ENCODE measurements around the gene TCF15. TPM values are rescaled to one million over a fixed set of nuclear protein-coding genes. Genes with fewer than 3 reads are reported as not detected.

The TCF15 gene
- total and polyA plus RNA-seq, 2 experiments from 2014 or later, result 3.8 to 4.0 TPM

DNA sequence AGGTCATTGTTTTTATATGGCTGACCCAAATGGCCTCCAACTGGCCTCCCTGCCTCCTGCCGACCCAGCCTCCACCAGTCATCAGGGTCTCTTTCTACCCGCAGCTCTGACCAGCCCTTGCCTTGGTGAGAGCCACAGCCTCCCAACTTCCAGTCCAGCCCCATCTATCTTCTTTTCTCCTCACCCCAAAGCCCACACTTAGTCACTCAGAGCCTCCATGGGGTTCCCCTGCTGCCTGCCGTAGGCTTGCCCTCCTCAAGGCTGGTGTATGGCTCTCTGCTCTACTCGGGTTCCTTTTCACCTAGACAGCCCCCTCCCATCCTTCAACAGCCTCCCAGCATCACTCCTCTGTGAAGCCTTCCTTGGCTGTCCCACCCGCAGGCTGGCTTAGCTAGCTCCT, 18.2 kb downstream of the TCF15 start:
- no peaks in the 10 kb centered on the region for H3K36me3 Mint-ChIP-seq (ENCODE audit: low read depth)
- no peak for ATAC-seq

More for the DNA sequence above, 18.2 kb downstream of the TCF15 start:
- no peak overlapping the region for H3K4me2 ChIP-seq
- H3K27me3 ChIP-seq (ENCODE audit: insufficient read depth), result no peaks in the 10 kb centered on the region
- Mint-ChIP-seq H3K27ac (no peak overlapping the region), H3K4me3 (no peak overlapping the region), H3K9me3 (no peaks in the 10 kb centered on the region), H3K4me1 (peaks cover 8% of the 10 kb centered on the region), H3K27me3 (ENCODE audit: insufficient read depth, low read depth, poor library complexity) (peaks cover 5% of the 10 kb centered on the region)
- no peaks in the 10 kb centered on the region for H3K79me2 ChIP-seq (replicated peaks; ENCODE audit: insufficient read depth)
- H3F3A ChIP-seq (replicated peaks; ENCODE audit: low read depth), result no peaks in the 10 kb centered on the region
- peaks cover 7% of the 10 kb centered on the region; the same call in 1 of the 2 replicates for H3K4me1 ChIP-seq (ENCODE audit: insufficient read depth)
- no peak overlapping the region for H3K4me3 ChIP-seq
- no peaks in the 10 kb centered on the region for H3K36me3 ChIP-seq (ENCODE audit: insufficient read depth)
- no peaks in the 10 kb centered on the region for H3K9me2 ChIP-seq (ENCODE audit: insufficient read depth)
- DNase-seq (ENCODE audit: low spot score), result no peak
- no peaks in the 10 kb centered on the region for H4K20me1 ChIP-seq (replicated peaks; ENCODE audit: insufficient read depth)
- H2AFZ ChIP-seq, result no peak overlapping the region
- TF ChIP-seq ZNF114 (CRISPR knock-in tag; IDR thresholded peaks at IDR 0.05) (no peak), NANOG (IDR thresholded peaks at IDR 0.05; ENCODE audit: borderline replicate concordance) (no peak), JUNB (IDR thresholded peaks at IDR 0.05; ENCODE audit: unreplicated experiment) (no peak), EZH2 (IDR thresholded peaks at IDR 0.05; ENCODE audit: low read depth, unreplicated experiment) (no peak), CREB1 (CRISPR knock-in tag; IDR thresholded peaks at IDR 0.05; ENCODE audit: low read depth) (no peak), ZNF331 (CRISPR knock-in tag; IDR thresholded peaks at IDR 0.05; ENCODE audit: low read depth) (no peak), STAT1 (IDR thresholded peaks at IDR 0.05; ENCODE audit: unreplicated experiment) (no peak), CTCF (conservative IDR thresholded peaks at IDR 0.05; ENCODE audit: low read depth in 2 of 2) (no peak), EZH2phosphoT487 (IDR thresholded peaks at IDR 0.05; ENCODE audit: unreplicated experiment) (no peak), ETS1 (IDR thresholded peaks at IDR 0.05) (no peak), REST (IDR thresholded peaks at IDR 0.05; ENCODE audit: unreplicated experiment) (no peak), POLR2AphosphoS5 (IDR thresholded peaks at IDR 0.05; ENCODE audit: low read depth) (no peak), ZNF462 (CRISPR knock-in tag; IDR thresholded peaks at IDR 0.05) (no peak)
- H3K27ac ChIP-seq (ENCODE audit: low read depth), result no peak overlapping the region

Data from GM23338 (cell line).